GM21381 (cell line): Measurements from ENCODE around the gene SYCP2L.

Experiments
- ATAC-seq: cut with Tn5 transposase; IDR thresholded peaks from one replicate; pipeline ENCODE4 v1.9.1; 2021; ENCODE audit warnings: mild to moderate bottlenecking, moderate library complexity; ENCODE audit not compliant: unreplicated experiment

Gene SYCP2L

DNA sequence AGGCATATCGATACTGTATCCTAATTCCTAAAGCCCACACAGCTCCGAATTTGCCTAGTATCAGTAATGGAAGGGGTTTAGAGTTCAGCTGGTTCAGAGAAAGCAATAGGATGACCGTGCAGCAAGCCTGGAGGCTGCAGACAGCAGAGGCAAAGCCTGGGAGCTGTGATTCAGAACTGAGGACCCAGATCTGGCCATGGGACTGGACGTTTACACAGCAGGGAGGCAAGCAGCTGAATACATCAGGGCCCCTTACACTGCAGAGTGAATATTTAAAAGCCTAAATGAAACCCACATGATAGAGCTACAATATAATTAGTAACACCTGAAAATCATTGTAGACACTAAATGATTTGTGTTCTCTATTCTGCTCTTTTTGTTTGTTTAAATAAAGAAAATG, 119.2 kb downstream of the SYCP2L start:
- no peak for ATAC-seq

DNA sequence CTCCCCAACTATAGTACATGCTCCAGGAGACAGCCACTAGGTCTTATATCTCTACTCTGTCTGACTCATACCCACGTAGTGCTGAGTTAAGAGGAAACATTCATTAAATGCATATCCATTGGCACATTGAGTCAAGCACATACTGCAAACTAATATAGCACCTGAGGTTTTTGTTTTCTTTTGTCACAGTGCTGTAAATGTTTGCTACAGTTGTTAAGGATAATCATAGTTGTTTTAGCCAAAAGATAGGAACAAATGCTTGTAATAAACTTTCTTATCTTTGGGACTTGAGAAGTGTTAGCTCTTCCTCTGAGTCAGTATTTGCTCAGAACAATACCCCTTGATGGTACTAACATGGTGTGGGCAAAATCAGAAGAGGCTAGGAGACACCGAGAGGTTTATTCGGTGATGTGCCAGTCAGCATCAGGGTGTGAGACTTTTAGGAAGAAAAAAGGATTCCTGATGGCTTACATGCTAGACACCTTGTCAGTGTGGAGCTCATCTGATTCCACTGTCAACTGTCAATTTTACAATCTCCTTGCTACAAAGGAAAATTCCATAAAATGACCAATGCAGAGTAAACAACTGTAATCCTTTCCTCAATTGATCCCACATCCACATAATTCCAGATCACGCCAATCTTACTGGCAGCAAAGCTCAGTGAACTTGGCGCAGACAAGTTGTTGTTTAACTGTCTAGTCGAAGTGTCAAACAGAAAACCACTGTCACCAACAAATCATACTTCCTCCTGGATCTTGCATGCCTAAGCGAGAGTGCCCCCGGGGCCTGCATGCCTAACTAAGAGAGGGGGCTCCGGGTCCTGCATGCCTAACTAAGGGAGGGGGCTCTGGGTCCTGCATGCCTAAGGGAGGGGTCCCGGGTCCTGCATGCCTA, 121.1 kb downstream of the SYCP2L start:
- ATAC-seq = no peak

DNA sequence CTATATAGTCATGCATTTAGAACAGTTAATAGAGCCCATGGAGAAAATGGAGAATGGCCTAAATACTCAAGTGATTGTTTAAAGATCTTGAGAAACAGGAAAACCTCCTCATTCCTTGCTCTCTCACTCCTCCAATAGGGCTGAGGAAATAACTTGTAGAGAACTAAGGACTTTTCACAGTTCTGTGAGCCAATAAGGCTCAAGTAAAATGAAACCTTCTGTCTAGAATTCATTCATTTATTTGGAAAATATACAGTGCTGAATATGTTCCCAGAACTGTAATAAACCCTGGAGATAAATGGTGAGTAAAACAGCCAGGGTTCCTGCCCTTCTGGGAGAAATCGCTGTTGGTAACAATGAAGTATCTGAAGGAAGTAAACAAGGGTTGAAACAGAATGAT, 122.0 kb downstream of the SYCP2L start:
- ATAC-seq = no peak

DNA sequence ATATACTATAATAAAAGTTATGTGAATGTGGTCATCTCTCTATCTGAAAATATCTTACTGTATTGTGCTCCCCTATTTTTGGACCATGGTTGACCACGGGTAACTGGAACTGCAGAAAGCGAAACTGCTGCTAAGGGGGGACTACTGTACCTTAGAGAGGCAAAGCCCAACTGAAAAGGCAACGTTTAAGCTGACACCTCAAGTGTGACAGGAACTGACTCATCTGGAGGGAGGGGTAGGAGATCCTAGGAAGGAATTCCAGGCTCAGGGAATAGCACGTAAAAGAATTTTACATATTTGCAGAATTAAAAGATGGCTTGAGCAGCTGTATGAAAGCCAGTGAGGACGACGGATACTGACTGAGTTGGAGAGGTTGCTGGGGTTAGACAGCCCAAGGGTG, 122.5 kb downstream of the SYCP2L start:
- ATAC-seq = no peak

DNA sequence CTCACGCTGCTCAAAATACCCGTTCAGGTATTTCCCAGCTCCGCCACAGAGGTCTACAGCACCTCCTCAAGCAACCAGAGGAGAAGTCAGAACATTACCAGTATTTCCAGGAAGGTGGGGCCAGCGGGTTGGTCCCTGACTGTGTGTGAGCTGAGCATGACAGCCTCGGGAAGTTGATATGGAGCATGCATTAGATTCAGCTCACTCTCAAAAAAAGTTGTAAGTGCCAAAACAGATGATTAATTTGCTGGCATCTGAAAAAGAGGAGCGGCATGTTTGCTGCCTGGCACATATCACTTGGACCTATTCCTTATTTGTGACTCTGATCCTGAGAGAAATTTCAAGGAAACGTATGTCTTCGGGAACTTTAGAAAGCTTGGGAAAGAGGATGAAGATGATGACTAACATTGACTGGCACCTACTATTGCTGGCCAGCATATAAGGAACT, 125.0 kb downstream of the SYCP2L start:
- ATAC-seq = no peak

DNA sequence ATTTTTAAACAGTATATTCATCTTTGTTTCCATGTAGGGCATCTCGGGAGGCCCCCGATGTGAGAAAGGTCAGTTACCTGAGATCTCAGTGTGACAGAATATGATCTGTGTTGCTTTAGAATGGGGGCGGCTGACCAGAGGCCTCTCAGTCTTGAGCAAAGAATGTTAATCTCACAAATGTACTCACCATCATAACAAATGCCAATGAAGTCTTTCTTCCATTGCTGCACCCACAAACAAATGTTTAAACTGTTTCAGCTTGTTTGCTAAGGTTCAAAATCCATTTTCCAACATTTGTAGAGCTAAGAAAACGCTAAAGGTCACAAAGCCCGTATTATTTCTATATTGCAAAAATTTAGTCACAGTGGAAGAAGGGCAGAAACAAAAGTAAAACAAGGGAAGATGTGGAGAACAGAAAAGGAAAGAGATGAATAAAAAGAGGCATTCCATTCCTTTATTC, 125.5 kb downstream of the SYCP2L start:
- ATAC-seq = no peak

DNA sequence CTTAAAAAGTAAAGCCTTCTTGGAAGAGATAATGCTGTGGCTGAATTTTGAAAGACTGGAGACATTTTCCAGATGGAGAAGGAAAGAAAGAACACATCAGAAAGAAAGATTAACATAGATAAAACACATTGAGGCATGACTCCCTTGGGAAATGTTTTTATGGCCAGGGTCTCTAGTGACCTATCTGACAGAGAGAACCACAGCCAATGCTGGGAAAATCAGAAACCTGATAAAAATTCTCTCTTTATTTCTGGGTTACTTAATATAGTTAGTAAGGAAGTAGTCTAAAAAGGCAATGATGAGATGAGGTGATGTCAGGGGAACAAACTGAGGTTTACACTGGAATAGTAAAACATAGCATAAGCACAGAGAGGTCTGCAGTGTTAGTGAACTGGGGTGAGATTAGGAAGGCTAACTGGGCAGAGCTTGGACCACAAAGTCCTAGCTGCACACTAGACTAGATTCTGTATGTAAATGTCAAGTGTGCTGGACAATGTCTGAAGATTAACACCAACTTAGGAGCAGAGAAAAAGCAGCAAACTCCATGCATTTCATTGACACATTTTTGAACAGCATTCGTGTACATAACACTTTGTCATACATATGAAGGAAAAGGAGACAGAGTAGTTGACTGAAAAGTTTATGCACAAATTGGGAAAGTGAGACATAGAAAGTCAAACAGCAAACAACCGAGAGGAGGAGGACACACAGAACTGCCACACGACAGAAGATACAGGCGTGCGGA, 126.3 kb downstream of the SYCP2L start:
- ATAC-seq = no peak

DNA sequence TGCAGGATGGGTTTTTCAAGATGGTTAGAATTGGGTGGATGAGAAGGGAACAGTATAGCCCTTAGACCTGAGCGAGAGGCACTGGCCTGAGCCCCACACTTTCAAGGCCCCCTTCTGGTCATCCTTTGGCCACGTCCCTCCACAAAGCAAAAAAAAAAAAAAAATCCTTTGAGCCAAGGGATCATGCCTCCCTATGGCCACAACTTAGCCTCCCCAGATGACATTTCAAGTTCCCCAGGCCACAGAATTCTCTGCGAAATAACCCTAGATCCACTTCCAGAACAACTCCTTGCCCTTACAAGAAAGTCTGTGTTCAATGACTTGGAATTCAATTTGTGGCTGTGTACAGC, 126.8 kb downstream of the SYCP2L start:
- ATAC-seq = no peak

DNA sequence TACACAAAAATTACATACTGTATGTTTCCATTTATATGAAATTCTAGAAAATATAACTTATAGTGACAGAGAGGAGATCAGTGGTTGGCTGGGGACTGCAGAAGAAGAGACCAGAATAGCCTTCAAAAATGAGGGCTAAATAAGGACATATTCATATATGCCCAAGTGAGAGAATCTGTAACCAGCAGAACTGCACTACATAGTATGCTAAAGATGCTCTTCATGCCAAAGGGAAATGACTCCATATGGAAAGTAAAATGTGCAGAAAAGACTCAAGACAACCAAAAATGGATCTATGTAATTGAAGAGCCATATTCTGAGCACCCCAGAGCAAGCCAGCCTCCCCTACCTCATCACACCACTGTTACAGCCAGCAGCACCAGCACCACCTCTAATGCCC, 128.2 kb downstream of the SYCP2L start:
- no peak for ATAC-seq

DNA sequence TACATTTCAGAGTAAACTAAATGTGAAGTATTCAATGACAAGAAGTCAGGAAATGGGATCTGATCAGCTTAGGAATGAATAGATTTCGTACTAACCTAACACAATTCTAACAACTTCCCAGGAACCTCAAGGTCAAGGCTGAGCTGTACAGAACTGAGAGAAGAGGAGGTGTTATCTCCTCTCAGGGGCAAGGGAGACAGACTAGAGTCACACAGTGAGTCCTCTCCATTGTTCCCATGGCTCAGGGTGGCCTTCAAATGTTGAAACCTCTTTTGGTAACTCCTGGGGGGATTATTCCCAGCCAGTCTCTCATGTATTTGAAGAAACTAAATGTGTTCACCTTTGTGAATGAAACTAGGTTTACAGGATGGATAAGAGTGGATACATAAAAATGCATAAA, 129.6 kb downstream of the SYCP2L start:
- ATAC-seq = no peak

DNA sequence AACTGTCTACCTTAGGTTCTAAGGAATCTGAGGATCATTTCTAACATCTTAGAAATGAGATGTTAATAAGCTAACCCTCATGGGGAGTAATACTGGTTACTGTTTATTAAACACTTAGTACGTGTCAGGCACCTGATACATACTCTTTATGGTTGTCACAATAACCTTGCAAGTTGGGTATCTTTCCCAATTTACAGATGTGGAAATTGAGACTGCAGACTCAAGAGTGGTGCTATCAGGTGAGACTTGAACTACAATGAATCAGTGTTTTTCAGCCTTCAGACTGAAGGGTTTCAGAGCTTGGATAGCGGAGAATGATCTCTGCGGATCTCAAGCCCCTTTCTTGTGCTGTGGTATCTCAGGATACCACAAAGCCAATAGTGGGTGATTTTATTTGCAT, 130.2 kb downstream of the SYCP2L start:
- no peak for ATAC-seq

DNA sequence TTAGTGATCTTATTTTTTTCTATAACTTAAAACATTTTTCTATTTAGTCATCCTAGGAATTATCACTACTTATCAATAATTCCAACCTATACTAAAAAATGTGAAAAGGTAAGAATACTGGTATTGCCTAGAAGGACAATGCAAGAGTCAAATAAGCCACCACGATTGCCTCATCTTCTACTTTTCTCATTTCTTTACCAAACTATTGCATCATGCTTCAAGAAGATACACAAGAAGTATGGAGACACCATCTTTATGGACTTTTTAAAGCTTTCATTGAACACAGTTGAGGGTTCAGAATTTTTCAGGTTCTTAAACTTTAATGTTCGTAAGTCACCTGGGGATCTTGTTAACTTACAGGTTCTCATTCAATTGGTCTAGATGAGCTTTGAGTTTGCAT, 131.4 kb downstream of the SYCP2L start:
- no peak for ATAC-seq

DNA sequence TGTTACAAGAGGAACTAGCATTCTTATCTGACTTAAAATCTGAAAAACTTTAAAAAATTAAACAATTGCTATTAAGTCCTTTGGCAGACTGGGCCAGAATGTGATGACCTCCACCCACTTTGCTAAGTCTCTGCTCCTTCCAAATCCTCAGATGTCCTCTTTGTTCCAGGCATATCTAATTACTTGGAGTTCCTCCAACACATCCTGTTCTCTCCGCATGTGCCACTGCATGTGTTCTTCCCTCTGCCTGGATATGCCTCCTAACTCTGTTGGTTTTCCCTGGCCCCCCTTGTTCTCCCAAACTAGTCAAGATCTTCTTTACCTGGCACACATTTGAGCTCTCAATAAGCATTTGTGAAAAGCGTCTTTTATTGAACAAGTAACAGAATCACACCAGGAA, 134.2 kb downstream of the SYCP2L start:
- no peak for ATAC-seq

DNA sequence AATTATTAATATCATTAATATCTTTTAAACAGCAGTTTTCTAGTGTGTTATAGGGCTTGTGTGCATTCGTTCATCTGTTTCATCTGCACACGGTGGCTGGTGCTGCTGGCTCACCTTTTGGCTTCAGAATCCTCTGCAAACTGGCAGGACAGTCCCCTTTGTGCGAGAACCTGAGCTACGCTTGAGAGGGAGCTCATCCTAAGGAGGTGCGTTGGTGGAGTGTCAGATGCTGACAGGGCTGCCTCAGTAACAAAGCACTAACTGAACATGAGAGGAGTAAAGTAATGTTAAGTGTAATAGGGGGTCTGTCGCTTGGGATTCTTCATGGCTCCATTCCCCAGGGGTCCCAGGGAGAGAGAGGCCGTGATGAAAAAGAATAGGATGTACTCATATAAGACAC, 134.9 kb downstream of the SYCP2L start:
- no peak for ATAC-seq

DNA sequence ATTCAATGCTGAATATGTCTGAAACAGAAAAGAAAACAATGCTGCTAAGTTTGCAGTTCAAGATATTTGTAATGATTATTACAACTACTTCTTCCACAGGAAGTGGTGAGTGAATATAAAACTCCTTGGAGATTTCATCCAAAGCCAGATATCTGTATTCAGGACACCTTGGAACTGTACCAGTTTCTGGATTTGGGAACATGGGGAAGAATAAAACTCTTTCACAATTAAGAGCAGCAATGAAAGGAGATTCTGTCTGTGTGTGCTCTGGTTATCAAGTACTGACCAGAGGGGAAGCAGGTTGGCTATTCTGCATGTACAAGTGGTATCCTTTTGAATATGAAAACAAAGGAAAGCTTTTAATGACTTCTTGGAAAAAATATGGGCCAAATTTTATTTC, 136.2 kb downstream of the SYCP2L start:
- ATAC-seq = no peak
